RWPE2 (cell line): ENCODE data around the gene ACP7.

Experiments used
- ATAC-seq: fragments of 200-7000 bp; cut with Tn5 transposase; 3 replicates; pipeline ENCODE4 v1.9.1; 2021; ENCODE audit warnings: low read depth
- DNase-seq: peaks from one replicate; pipeline ENCODE4 v3.0.0-alpha.2; 2020; ENCODE audit warnings: low spot score
- H3K27ac ChIP-seq: fragments of 450-650 bp; 2 replicates; pipeline ENCODE4 v1.5.1; 2017; ENCODE audit warnings: mild to moderate bottlenecking; ENCODE audit not compliant: poor library complexity, severe bottlenecking
- H3K27me3 ChIP-seq: fragments of 250-450 bp; sonication (Bioruptor Pico); 2 replicates; pipeline ENCODE4 v1.5.1; 2021; ENCODE audit warnings: mild to moderate bottlenecking, moderate library complexity; ENCODE audit not compliant: insufficient read depth, poor library complexity, severe bottlenecking
- H3K36me3 ChIP-seq: fragments of 250-450 bp; sonication (Bioruptor Pico); 2 replicates; pipeline ENCODE4 v1.5.1; 2020; ENCODE audit warnings: low read depth, mild to moderate bottlenecking, moderate library complexity
- H3K4me1 ChIP-seq: fragments of 250-450 bp; sonication (Bioruptor Pico); 2 replicates; pipeline ENCODE4 v1.5.1; 2021; ENCODE audit warnings: mild to moderate bottlenecking, moderate library complexity; ENCODE audit not compliant: insufficient read depth, poor library complexity, severe bottlenecking
- H3K4me3 ChIP-seq: fragments of 250-450 bp; sonication (Bioruptor Pico); 2 replicates; pipeline ENCODE4 v1.5.1; 2021; ENCODE audit warnings: mild to moderate bottlenecking, moderate library complexity; ENCODE audit not compliant: severe bottlenecking
- H3K9me3 ChIP-seq: fragments of 250-450 bp; sonication (Bioruptor Pico); 2 replicates; pipeline ENCODE4 v1.5.1; 2021; ENCODE audit warnings: mild to moderate bottlenecking, moderate library complexity; ENCODE audit not compliant: severe bottlenecking
- CTCF ChIP-seq: fragments of 450-650 bp; IDR thresholded peaks from one replicate; pipeline ENCODE4 v1.5.1; 2017; ENCODE audit warnings: mild to moderate bottlenecking, moderate library complexity; ENCODE audit not compliant: poor library complexity, severe bottlenecking

Gene ACP7

GRCh38 chr19:39125199-39125553, 41.0 kb downstream of the ACP7 start:
- no peak for TF ChIP-seq CTCF
- Histone ChIP-seq H3K27ac (peak overlapping the region; percentile 63), H3K27me3 (no peaks in the 10 kb centered on the region), H3K4me1 (no peaks in the 10 kb centered on the region), H3K36me3 (no peaks in the 10 kb centered on the region), H3K4me3 (peak overlapping the region; percentile 76), H3K9me3 (no peaks in the 10 kb centered on the region)
- ATAC-seq (no peak), DNase-seq (no peak)

DNA sequence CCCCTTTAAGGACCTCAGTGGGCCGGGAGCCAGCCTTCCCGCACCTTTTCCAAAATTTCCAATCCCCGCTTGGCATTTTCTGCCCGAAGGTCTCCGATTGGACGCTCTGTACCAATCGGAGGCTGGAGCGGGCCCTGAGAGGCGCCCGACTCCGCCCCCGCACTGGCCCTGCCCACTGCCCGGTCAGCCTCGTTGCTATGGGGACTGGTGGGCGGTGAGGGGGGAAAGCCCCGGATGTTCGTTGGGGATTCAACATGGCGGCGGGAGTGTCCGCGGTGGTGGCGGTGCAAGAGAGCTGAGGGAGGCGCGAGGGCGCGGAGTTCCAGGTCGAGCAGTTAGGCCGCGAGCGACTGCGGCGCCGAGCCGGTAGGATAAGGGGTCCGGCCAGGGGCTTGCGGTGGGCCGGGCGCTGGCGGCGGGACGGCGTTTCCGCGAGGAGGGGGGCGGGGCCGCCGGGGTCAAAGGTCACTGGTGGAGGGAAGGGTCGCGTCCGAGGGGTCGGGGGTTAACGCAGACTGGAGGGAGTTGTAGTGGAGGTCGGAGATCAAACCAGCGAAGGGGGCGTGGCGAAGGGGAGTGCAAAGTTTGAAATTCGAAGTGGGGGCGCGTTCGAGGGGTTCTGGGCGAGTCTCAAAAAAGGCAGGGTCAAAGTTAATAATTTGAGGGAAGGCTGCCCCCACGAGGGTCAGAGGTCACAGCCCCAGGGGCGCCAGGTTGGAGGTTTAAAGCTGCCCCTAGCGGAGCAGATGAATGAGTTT, 41.6 kb downstream of the ACP7 start, which contains the start of gene PAK4:
PAK4 (plus strand) TSS at position 233 of the 758 bp plus-strand sequence. CDS start 43,768 bp downstream, outside the sequence.
- Histone ChIP-seq H3K9me3 (no peaks in the 10 kb centered on the region), H3K4me3 (peak within 1 kb of the TSS; percentile 76), H3K27ac (peak within 1 kb of the TSS; percentile 63), H3K4me1 (no peaks in the 10 kb centered on the region), H3K27me3 (no peaks in the 10 kb centered on the region), H3K36me3 (no peaks in the 10 kb centered on the region)
- peak; percentile 97 for DNase-seq
- TF ChIP-seq CTCF = no peak
- peak; percentile 95 for ATAC-seq

DNA sequence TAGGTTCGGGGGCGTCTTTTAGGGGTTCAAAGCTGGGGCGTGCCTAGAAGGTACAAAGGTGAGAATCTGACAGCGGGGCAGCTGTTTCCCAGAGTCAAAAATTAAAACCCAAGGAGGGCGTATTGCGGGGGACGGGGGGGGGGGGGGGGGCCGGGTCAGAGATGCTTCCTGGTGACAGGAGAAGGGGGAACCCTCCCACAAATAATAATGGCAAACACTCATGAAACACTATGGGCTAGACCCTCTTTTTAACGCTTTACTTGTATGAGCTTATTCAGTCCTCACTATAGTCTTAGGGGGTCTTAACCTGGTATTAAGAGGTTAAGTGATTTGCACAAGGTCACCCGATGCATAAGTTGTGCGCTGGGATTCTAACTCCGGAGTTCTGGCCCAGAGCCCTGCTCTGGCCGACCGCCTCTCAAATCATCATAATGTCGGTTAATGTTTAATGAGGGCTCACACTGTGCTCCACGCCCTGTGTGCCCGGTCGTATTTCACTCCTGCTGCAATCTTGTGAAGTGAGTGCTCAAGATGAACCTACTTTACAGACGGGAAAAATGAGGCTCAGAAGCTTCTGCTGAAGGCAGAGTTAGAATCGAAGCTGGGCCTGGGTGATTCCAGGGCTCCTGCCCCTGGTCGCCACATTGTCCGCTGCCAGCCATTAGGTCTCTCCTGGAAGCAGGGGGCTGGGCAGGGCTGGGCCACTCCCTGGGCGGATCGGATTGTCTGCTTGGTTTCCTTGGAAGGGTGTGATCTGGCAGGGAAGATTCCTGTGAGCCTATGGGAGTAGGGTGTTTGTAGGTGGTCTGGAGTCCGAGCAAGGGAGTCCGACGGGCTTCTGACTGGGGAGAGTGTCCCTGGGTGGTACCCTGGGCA, 42.4 kb downstream of the ACP7 start:
- peak overlapping the region; percentile 63 for H3K27ac ChIP-seq
- H3K4me3 ChIP-seq = peak overlapping the region; percentile 76
- DNase-seq = no peak
- no peaks in the 10 kb centered on the region for H3K4me1 ChIP-seq
- H3K36me3 ChIP-seq = no peaks in the 10 kb centered on the region
- no peak for TF ChIP-seq CTCF
- no peaks in the 10 kb centered on the region for H3K9me3 ChIP-seq
- peak; percentile 19; the same call in 1 of the 3 replicates for ATAC-seq
- no peaks in the 10 kb centered on the region for H3K27me3 ChIP-seq

DNA sequence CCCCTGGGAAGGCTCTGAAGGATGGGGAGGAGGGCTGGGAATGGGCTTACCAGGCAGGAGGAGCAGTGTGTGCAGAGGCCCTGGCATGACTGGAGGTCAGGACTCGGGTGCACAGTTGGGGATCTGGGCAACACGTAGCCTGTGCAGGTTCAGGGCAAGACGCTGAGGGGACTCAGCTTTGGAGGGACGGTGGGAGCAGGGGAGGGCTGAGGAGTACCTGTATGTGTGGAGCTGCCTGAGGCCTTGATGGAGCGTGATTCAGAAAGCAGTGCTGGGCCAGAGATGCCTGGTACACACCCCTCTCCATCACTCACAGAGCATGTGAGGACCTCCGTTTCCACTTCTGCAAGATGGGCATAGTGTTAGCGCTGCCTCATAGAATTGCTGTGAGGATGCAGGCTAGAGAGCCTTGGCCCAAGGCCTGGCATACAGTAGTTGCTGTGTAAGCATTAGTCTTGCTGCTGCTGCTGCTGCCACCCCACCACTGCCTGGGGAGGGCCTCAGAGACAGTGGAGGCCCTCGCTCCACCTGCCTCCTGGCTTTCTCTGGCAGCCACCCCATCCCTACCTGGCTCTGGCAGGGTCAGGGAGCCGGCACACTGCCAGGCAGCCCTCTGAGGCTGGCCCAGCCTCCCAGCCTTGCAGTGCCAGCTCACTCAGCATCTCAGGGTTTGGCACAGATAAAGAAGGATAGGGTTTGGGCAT, 43.8 kb downstream of the ACP7 start:
- no peak overlapping the region for H3K4me3 ChIP-seq
- H3K27me3 ChIP-seq = no peaks in the 10 kb centered on the region
- H3K36me3 ChIP-seq = no peaks in the 10 kb centered on the region
- H3K4me1 ChIP-seq = no peaks in the 10 kb centered on the region
- H3K9me3 ChIP-seq = no peaks in the 10 kb centered on the region
- DNase-seq (no peak), ATAC-seq (no peak)
- H3K27ac ChIP-seq = peak overlapping the region; percentile 63
- no peak for TF ChIP-seq CTCF
